GM10248 (cell line): ENCODE data around the gene RS1.

Experiments used
- CTCF ChIA-PET: fragments of 300-600 bp; sonication (Branson Sonifier 250); formaldehyde crosslinking; extraction: SDS; loops from one replicate; lab custom pipeline; 2021; ENCODE audit warnings: antibody characterized with exemption; lab: Yijun Ruan, JAX
- POLR2A ChIA-PET: fragments of 350-650 bp; sonication (Branson Sonifier 250); formaldehyde crosslinking; extraction: SDS; loops from one replicate; lab custom pipeline; 2020; ENCODE audit warnings: antibody characterized with exemption; lab: Yijun Ruan, JAX
- DNase-seq: peaks from one replicate; pipeline ENCODE4 v3.0.0; 2012; ENCODE audit errors: extremely low spot score
- TF ChIP-seq, protein P1 (sequence below): IDR thresholded peaks from 2 replicates; pipeline ENCODE4 v1.5.1; 2012; ENCODE audit warnings: mild to moderate bottlenecking, low read depth; ENCODE audit errors: extremely low read depth, missing control alignments, control extremely low read depth

Gene RS1

DNA sequence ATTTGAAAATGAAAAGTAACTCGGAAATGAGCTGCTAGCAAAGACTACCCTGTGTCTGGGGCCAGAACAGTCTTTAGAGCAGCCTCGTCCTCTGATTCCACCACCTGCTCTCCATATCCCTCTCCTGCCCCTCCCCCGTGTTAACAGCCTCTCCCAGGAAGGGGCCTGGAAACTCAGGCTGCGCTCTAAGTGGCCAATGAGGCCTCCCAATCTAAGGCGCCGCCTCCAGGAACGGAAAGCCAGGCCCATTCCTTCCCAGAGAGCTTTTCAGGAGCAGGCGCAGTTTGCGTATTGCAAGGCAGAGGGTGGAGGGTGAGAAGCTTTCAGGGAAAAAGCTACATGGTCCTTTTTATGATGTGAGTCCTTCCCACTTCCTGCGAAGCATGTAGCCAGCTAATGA lies 31.2 kb downstream of the RS1 start:
- DNase-seq: no peak
- TF ChIP-seq, protein P1, sequence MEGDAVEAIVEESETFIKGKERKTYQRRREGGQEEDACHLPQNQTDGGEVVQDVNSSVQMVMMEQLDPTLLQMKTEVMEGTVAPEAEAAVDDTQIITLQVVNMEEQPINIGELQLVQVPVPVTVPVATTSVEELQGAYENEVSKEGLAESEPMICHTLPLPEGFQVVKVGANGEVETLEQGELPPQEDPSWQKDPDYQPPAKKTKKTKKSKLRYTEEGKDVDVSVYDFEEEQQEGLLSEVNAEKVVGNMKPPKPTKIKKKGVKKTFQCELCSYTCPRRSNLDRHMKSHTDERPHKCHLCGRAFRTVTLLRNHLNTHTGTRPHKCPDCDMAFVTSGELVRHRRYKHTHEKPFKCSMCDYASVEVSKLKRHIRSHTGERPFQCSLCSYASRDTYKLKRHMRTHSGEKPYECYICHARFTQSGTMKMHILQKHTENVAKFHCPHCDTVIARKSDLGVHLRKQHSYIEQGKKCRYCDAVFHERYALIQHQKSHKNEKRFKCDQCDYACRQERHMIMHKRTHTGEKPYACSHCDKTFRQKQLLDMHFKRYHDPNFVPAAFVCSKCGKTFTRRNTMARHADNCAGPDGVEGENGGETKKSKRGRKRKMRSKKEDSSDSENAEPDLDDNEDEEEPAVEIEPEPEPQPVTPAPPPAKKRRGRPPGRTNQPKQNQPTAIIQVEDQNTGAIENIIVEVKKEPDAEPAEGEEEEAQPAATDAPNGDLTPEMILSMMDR: no peak
- POLR2A ChIA-PET: no interaction called here
- CTCF ChIA-PET: interaction anchor here (1.1 to 1.6 kb wide), 2 partner anchors 10 to 43 kb away, joined by 3 read pairs; no protein-coding TSS in a partner anchor

DNA sequence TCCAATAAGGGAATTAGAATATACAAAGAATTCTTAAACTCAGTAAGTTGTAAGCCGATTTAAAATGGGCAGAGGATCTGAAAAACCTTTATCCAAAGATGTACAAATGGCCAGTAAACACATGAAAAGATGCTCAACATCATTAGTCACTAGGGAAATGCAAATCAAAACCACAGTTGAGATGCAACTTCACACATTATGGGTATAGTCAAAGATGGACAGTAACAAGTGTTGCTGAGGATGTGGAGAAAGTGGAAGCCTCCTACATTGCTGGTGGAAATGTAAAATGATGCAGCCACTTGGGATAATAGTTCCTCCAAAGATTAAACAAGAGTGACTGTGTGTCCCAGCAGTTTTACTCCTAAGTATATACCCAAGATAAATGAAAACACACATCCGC lies 32.6 kb downstream of the RS1 start:
- no peak for DNase-seq
- ChIA-PET POLR2A (no interaction called here), CTCF (no interaction called here)
- TF ChIP-seq, protein P1: no peak

DNA sequence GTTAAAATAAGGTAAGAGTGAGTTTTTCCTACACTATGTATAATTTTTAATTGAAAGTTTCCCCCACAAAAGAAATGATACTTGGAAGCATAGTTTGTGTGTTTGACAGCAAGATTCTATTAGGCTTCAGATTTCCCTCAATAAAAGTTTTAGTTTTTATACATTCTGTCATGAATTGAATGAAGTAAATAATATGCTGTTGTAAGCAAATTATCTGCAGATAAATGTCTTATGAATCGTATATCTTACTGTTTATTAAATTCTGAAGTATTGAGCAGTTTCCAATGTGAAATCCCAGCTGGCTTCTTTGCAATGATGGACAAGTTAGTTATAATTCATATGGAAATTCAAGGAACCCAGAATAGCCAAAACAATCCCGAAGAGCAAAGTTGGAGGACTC lies 33.5 kb downstream of the RS1 start:
- ChIA-PET CTCF (no interaction called here), POLR2A (no interaction called here)
- TF ChIP-seq, protein P1: no peak
- no peak for DNase-seq

DNA sequence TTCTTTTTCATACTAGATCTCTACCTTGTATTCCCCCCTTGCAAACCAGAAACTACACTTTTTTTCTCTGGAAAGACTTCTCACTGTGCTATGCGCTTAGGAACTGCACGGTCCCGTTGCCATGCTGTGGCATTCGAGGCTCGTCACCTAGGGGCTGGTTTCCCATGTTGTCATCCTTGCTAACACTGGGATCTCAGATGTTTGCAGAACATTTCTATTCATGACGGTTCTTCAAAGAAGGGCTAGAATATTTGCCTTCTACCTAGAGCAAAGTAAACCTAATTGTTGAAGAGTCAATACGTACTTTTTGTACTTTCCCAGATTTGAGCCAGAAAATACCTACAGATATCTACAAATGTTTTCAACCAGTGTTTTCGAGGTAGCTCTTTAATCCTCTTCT lies 41.0 kb downstream of the RS1 start:
- DNase-seq: no peak
- TF ChIP-seq, protein P1: no peak
- ChIA-PET CTCF (interaction anchor here (0.9 kb wide), 1 partner anchor 11 kb away, joined by 3 read pairs; no protein-coding TSS in a partner anchor), POLR2A (no interaction called here)

DNA sequence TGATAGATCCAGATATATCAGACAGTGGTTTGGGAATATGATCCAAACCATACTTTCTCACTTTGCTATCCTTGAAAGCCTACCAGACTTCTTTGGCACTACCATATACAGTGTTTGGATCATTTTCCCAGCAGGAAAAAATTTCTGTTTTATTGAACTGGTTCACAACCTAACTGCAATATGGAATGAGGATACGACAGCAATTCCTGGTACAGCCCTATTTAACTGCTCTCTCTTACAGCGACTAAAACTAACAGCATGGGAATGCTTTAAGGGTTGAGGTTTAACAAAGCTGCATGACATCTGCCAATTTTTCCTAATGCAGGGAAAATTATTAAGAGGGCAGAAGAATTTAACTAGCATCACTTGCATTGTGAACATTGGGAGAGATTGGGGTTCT lies 47.3 kb downstream of the RS1 start:
- POLR2A ChIA-PET: no interaction called here
- DNase-seq: no peak
- CTCF ChIA-PET: no interaction called here
- TF ChIP-seq, protein P1: no peak

DNA sequence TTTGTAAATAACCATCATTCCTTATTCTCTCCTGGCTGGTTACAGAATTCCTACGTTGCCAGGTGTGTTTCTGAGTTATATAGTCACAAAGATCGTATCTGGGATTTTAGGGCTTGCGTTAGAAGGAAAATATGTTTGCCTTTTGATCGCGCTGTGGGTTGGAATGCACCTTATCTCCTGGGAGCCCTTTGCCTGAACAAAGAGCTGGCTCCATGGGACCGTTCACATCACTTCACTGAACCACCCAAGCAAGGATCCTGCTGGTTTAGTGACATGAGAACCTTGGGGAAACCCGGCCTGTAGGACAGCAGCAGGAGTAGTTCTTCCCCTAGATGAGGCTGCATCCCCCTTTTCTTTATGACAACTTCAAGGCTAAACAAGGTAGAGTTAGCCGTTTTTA lies 51.6 kb downstream of the RS1 start:
- TF ChIP-seq, protein P1: no peak
- POLR2A ChIA-PET: no interaction called here
- DNase-seq: no peak
- CTCF ChIA-PET: no interaction called here
